Activated T-cell treated with anti-CD3 and anti-CD28 coated beads, Interleukin-2, amount 50 U/mL, for 48 hours (primary cell): ENCODE measurements around the gene LYZ.

Source experiments
- DNase-seq, 2 experiments: peaks; one replicate each; pipeline ENCODE4 v3.0.0-alpha.2; 2020

Gene LYZ

GRCh38 chr12:69389831-69390230 lies 41.6 kb downstream of the LYZ start:
- DNase-seq, result no peak

GRCh38 chr12:69392179-69392928 lies 44.2 kb downstream of the LYZ start:
- no peak for DNase-seq

GRCh38 chr12:69396041-69396440 lies 47.9 kb downstream of the LYZ start:
- DNase-seq, result no peak

- DNase-seq, result no peak
These were observed 48.8 kb downstream of the LYZ start for GRCh38 chr12:69396963-69397362.

- no peak for DNase-seq
These were observed 49.8 kb downstream of the LYZ start for GRCh38 chr12:69397978-69398377.

GRCh38 chr12:69401940-69402339 lies 53.8 kb downstream of the LYZ start:
- no peak for DNase-seq
